Natural killer cell (primary cell): ENCODE data around the gene DYNLRB1. TPM values are rescaled to one million over a fixed set of nuclear protein-coding genes. Genes with fewer than 3 reads are reported as not detected.

Experiments used
- ATAC-seq, 3 donors: fragments of 150-1000 bp in 2 of 3; fragments of 200-7000 bp in 1 of 3; cut with Tn5 transposase; 1 replicate in 1 of 3; 2 replicates in 2 of 3; pipeline ENCODE4 v1.10.0; 2021; ENCODE audit warnings: mild to moderate bottlenecking in 2 of 3, moderate library complexity in 2 of 3
- DNase-seq, 2 donors: peaks; one replicate each; pipeline versions ENCODE4 v3.0.0 to v3.0.0-alpha.2; 2013 to 2021; ENCODE audit warnings: mixed read lengths in 1 of 2
- H3K27ac ChIP-seq: one replicate; pipeline ENCODE4 v1.5.1; 2013; ENCODE audit warnings: mild to moderate bottlenecking, low read length
- H3K27me3 ChIP-seq: one replicate; pipeline ENCODE4 v1.6.1; 2013; ENCODE audit warnings: low read length; ENCODE audit not compliant: control insufficient read depth, insufficient read depth
- H3K36me3 ChIP-seq: one replicate; pipeline ENCODE4 v1.6.1; 2013; ENCODE audit warnings: low read length; ENCODE audit not compliant: control insufficient read depth, insufficient read depth
- H3K4me1 ChIP-seq: one replicate; pipeline ENCODE4 v1.6.1; 2013; ENCODE audit warnings: low read length; ENCODE audit not compliant: control insufficient read depth, insufficient read depth
- H3K4me3 ChIP-seq: one replicate; pipeline ENCODE4 v1.5.1; 2013; ENCODE audit warnings: low read length
- H3K9me3 ChIP-seq: one replicate; pipeline ENCODE4 v1.6.1; 2013; ENCODE audit warnings: low read length; ENCODE audit not compliant: control insufficient read depth, insufficient read depth
- H3K27ac Mint-ChIP-seq, 2 donors: one replicate each; pipeline ENCODE4 v1.8.0; 2022; ENCODE audit warnings: mild to moderate bottlenecking in 2 of 2, mixed read lengths in 2 of 2, moderate library complexity in 1 of 2
- H3K27me3 Mint-ChIP-seq, 2 donors: one replicate each; pipeline ENCODE4 v1.8.0; 2022; ENCODE audit warnings: low read depth in 2 of 2, mixed read lengths in 2 of 2
- H3K36me3 Mint-ChIP-seq: one replicate; pipeline ENCODE4 v1.8.0; 2022; ENCODE audit warnings: mixed read lengths
- H3K4me1 Mint-ChIP-seq, 2 donors: one replicate each; pipeline ENCODE4 v1.8.0; 2022; ENCODE audit warnings: mixed read lengths in 2 of 2
- H3K4me3 Mint-ChIP-seq: one replicate; pipeline ENCODE4 v1.8.0; 2022; ENCODE audit warnings: mild to moderate bottlenecking, moderate library complexity, mixed read lengths
- H3K9me3 Mint-ChIP-seq, 2 donors: one replicate each; pipeline ENCODE4 v1.8.0; 2022; ENCODE audit warnings: mixed read lengths in 2 of 2
- WGBS: methylation state at CpG from one replicate; pipeline ENCODE4 v1.1.7; 2013; ENCODE audit warnings: missing lambda C conversion rate; ENCODE audit not compliant: insufficient coverage; 5-methylcytosine and 5-hydroxymethylcytosine counted together
- intact Hi-C: fragments of 100-400 bp; cut with micrococcal nuclease; formaldehyde crosslinking; loops from one replicate; pipeline ENCODE4 v1.14.2; 2022
- total RNA-seq, 4 donors: library from RNA; stranded (reverse); fragments of 120-200 nt in 1 of 4; gene quantifications; one replicate each; pipeline versions ENCODE4 v1.2.3 to v1.2.4, GENCODE V29; 2013 to 2022
- TF ChIP-seq, protein P1 (sequence below): fragments of 200-600 bp; IDR thresholded peaks from one replicate; pipeline ENCODE4 v1.8.0; 2022; ENCODE audit warnings: antibody characterized with exemption

The DYNLRB1 gene
- total RNA-seq, 3 donors from 2014 or later (not counting 1 experiment from before 2014, with no cell fraction given) = 58.7 to 65.5 (median 61.4) TPM

DNA sequence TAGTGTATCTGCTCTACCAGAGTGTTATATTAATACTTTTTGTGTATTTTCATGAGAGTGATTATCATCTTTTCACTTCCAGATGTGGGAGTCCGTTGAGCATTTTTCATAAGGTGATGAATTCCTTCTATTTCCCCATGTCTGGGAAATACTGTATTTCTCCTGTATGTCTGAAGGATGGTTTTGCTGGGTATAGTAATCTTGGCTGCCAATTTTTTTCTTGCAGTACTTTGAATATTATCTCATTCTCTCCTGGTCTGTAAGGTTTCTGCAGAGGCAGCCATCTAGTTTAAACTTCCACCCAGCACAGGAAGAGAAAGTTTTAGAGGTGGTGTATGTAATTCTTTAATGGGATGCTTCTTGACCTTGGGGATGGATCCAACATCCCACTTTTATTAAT, 15.4 kb upstream of the DYNLRB1 start:
- Histone ChIP-seq H3K27ac (no peak overlapping the region), H3K36me3 (peaks cover 55% of the 10 kb centered on the region), H3K27me3 (no peaks in the 10 kb centered on the region), H3K4me1 (no peaks in the 10 kb centered on the region), H3K9me3 (no peaks in the 10 kb centered on the region), H3K4me3 (no peak overlapping the region)
- ATAC-seq = no peak
- Mint-ChIP-seq H3K36me3 (peaks cover 8% of the 10 kb centered on the region), H3K4me1 (peaks cover 25 to 32% of the 10 kb centered on the region in 2 donors), H3K9me3 (peaks cover 0 to 7% of the 10 kb centered on the region in 2 donors), H3K4me3 (no peak overlapping the region), H3K27me3 (no peaks in the 10 kb centered on the region), H3K27ac (peak overlapping the region; percentile 57 to 71)
- TF ChIP-seq, protein P1, sequence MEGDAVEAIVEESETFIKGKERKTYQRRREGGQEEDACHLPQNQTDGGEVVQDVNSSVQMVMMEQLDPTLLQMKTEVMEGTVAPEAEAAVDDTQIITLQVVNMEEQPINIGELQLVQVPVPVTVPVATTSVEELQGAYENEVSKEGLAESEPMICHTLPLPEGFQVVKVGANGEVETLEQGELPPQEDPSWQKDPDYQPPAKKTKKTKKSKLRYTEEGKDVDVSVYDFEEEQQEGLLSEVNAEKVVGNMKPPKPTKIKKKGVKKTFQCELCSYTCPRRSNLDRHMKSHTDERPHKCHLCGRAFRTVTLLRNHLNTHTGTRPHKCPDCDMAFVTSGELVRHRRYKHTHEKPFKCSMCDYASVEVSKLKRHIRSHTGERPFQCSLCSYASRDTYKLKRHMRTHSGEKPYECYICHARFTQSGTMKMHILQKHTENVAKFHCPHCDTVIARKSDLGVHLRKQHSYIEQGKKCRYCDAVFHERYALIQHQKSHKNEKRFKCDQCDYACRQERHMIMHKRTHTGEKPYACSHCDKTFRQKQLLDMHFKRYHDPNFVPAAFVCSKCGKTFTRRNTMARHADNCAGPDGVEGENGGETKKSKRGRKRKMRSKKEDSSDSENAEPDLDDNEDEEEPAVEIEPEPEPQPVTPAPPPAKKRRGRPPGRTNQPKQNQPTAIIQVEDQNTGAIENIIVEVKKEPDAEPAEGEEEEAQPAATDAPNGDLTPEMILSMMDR = no peak
- DNase-seq = no peak
- intact Hi-C loops = no loop called here
- no CpG with 5 or more reads among the region's 1 CpG for WGBS

GRCh38 chr20:34506480-34506879, 9.7 kb upstream of the DYNLRB1 start:
- no peaks in the 10 kb centered on the region for H3K36me3 Mint-ChIP-seq
- DNase-seq (no peak), ATAC-seq (no peak)
- WGBS = 100% methylated on average over 2 of the region's 3 CpGs
- peaks cover 8 to 9% of the 10 kb centered on the region in 2 donors for H3K4me1 Mint-ChIP-seq
- H3K4me3 ChIP-seq = no peak overlapping the region
- TF ChIP-seq, protein P1 = no peak
- H3K9me3 ChIP-seq = no peaks in the 10 kb centered on the region
- H3K27me3 ChIP-seq = no peaks in the 10 kb centered on the region
- no peaks in the 10 kb centered on the region for H3K4me1 ChIP-seq
- H3K27ac ChIP-seq = no peak overlapping the region
- H3K27me3 Mint-ChIP-seq = no peaks in the 10 kb centered on the region
- peak overlapping the region in 1 of 2 donors; percentile 37 for H3K27ac Mint-ChIP-seq
- H3K9me3 Mint-ChIP-seq = no peaks in the 10 kb centered on the region
- H3K36me3 ChIP-seq = peaks cover 72% of the 10 kb centered on the region
- intact Hi-C loops = no loop called here
- H3K4me3 Mint-ChIP-seq = no peak overlapping the region

GRCh38 chr20:34507702-34508413, 8.4 kb upstream of the DYNLRB1 start:
- no peaks in the 10 kb centered on the region for H3K9me3 ChIP-seq
- H3K4me1 Mint-ChIP-seq = peaks cover 11 to 17% of the 10 kb centered on the region in 2 donors
- no peaks in the 10 kb centered on the region for H3K4me1 ChIP-seq
- no peak overlapping the region for H3K27ac ChIP-seq
- H3K27me3 Mint-ChIP-seq = no peaks in the 10 kb centered on the region
- H3K4me3 ChIP-seq = no peak overlapping the region
- no peaks in the 10 kb centered on the region for H3K36me3 Mint-ChIP-seq
- no peak overlapping the region for H3K4me3 Mint-ChIP-seq
- DNase-seq = no peak
- 93% methylated on average over 4 of the region's 4 CpGs for WGBS
- ATAC-seq = no peak
- intact Hi-C loops = no loop called here
- no peaks in the 10 kb centered on the region for H3K9me3 Mint-ChIP-seq
- no peaks in the 10 kb centered on the region for H3K27me3 ChIP-seq
- peaks cover 68% of the 10 kb centered on the region for H3K36me3 ChIP-seq
- TF ChIP-seq, protein P1 = no peak
- H3K27ac Mint-ChIP-seq = peak overlapping the region; percentile 8 to 62

DNA sequence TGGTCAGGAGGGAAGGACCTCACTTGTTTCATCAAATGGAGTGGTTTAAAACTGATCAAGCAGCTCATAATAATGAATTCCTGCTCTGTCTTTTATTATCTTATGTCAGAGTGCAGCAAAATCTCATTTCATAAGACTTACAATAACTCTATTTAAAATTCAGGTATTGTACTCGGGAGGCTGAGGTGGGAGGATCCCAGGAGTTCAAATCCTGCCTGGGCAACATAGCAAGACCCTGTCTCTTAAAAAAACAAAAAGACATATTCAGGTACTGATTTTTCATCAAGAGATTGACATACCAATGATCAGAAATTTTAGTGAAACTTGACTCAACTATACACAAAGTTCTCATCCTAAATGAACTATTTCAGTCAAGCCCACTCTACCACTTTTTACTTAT, 5.6 kb upstream of the DYNLRB1 start:
- Mint-ChIP-seq H3K9me3 (no peaks in the 10 kb centered on the region), H3K36me3 (no peaks in the 10 kb centered on the region), H3K27ac (peak overlapping the region in 1 of 2 donors; percentile 53), H3K4me3 (no peak overlapping the region), H3K27me3 (no peaks in the 10 kb centered on the region), H3K4me1 (peaks cover 22 to 40% of the 10 kb centered on the region in 2 donors)
- DNase-seq (no peak), ATAC-seq (no peak)
- TF ChIP-seq, protein P1 = no peak
- H3K4me1 ChIP-seq = peaks cover 10% of the 10 kb centered on the region
- no peaks in the 10 kb centered on the region for H3K9me3 ChIP-seq
- no peak overlapping the region for H3K4me3 ChIP-seq
- H3K27me3 ChIP-seq = no peaks in the 10 kb centered on the region
- no peak overlapping the region for H3K27ac ChIP-seq
- WGBS = 100% methylated on average over 1 of the region's 1 CpG
- peaks cover 47% of the 10 kb centered on the region for H3K36me3 ChIP-seq
- intact Hi-C loops = no loop called here
